ENCODE measurements around the gene MDH2. TPM values are rescaled to one million over a fixed set of nuclear protein-coding genes. Genes with fewer than 3 reads are reported as not detected.
"Not testable (repeated sequence)": the region's sequence is repeated elsewhere in the genome, so short reads cannot be mapped to it uniquely, and the experiment has no call there.

Gene MDH2
- total RNA-seq, 2 donors from 2014 or later: 48.2 to 58.6 TPM

DNA sequence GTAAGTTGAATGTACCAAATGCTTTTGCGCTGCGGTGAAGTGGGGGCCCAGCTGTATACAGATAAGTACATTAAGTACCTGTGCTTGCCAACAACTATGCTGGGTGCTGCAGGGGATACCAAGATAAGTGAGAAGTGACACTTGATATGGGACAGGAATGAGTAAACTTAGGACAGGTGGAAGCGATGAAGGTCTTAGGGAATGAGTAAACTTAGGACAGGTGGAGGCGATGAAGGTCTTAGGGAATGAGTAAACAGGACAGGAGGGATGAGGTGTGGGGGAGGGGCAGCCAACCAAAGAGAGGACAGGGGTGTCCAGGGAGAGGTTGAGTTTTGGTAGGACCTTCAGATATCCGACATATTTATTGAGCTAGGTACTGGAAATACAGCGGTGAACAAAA is 1.4 kb downstream of the MDH2 start:
- H3K36me3 ChIP-seq: no peaks in the 10 kb centered on the region
- DNase-seq (ENCODE audit: low spot score): no peak
- ATAC-seq (ENCODE audit: insufficient number of reproducible peaks, low FRiP score, low read depth): no peak
- peaks cover 16 to 26% of the 10 kb centered on the region in 2 donors for H3K4me1 ChIP-seq (ENCODE audit: control insufficient read depth in 1 of 2, low read depth in 2 of 2)
- peak overlapping the region; percentile 84 for H3K4me3 ChIP-seq
- no peak overlapping the region for H3K27ac ChIP-seq
- no peaks in the 10 kb centered on the region for H3K27me3 ChIP-seq (replicated peaks; ENCODE audit: insufficient read depth)
- H3K9me3 ChIP-seq: no peaks in the 10 kb centered on the region
- TF ChIP-seq, protein P1, sequence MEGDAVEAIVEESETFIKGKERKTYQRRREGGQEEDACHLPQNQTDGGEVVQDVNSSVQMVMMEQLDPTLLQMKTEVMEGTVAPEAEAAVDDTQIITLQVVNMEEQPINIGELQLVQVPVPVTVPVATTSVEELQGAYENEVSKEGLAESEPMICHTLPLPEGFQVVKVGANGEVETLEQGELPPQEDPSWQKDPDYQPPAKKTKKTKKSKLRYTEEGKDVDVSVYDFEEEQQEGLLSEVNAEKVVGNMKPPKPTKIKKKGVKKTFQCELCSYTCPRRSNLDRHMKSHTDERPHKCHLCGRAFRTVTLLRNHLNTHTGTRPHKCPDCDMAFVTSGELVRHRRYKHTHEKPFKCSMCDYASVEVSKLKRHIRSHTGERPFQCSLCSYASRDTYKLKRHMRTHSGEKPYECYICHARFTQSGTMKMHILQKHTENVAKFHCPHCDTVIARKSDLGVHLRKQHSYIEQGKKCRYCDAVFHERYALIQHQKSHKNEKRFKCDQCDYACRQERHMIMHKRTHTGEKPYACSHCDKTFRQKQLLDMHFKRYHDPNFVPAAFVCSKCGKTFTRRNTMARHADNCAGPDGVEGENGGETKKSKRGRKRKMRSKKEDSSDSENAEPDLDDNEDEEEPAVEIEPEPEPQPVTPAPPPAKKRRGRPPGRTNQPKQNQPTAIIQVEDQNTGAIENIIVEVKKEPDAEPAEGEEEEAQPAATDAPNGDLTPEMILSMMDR (IDR thresholded peaks at IDR 0.05): no peak

- no peaks in the 10 kb centered on the region for H3K27me3 ChIP-seq (replicated peaks; ENCODE audit: insufficient read depth)
- TF ChIP-seq, protein P1 (IDR thresholded peaks at IDR 0.05): no peak
- H3K27ac ChIP-seq: no peak overlapping the region
- H3K4me1 ChIP-seq (ENCODE audit: control insufficient read depth in 1 of 2, low read depth in 2 of 2): peaks cover 16 to 26% of the 10 kb centered on the region in 2 donors
- H3K9me3 ChIP-seq: no peaks in the 10 kb centered on the region
- DNase-seq (ENCODE audit: low spot score): no peak
- H3K4me3 ChIP-seq: no peak overlapping the region
- no peaks in the 10 kb centered on the region for H3K36me3 ChIP-seq
- no peak for ATAC-seq (ENCODE audit: insufficient number of reproducible peaks, low FRiP score, low read depth)
Observed at GRCh38 chr7:76050545-76050944, 2.6 kb downstream of the MDH2 start.

DNA sequence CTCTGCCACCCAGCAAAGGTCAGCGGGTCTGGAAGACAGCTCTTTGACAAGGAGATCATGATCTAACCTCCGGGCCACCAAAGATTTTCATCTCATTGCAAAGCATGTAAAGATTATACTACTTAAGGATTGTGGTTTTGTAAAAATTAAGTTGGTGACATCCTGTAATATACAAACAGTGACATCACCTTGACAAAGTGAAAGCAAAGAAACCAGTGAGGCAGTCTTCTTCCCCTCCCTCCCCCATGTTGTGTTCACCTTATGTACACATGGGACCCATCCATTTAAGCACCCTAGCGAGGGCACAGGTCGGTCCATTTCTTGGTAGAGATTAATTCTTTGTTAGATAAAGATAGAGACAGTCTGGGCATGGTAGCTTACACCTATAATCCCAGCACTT is 3.9 kb downstream of the MDH2 start:
- no peak overlapping the region for H3K4me3 ChIP-seq
- H3K9me3 ChIP-seq: no peaks in the 10 kb centered on the region
- H3K4me1 ChIP-seq (ENCODE audit: control insufficient read depth in 1 of 2, low read depth in 2 of 2): peaks cover 11 to 19% of the 10 kb centered on the region in 2 donors
- no peak for DNase-seq (ENCODE audit: low spot score)
- TF ChIP-seq, protein P1 (IDR thresholded peaks at IDR 0.05): no peak
- no peak for ATAC-seq (ENCODE audit: insufficient number of reproducible peaks, low FRiP score, low read depth)
- H3K27ac ChIP-seq: no peak overlapping the region
- no peaks in the 10 kb centered on the region for H3K36me3 ChIP-seq
- H3K27me3 ChIP-seq (replicated peaks; ENCODE audit: insufficient read depth): no peaks in the 10 kb centered on the region

DNA sequence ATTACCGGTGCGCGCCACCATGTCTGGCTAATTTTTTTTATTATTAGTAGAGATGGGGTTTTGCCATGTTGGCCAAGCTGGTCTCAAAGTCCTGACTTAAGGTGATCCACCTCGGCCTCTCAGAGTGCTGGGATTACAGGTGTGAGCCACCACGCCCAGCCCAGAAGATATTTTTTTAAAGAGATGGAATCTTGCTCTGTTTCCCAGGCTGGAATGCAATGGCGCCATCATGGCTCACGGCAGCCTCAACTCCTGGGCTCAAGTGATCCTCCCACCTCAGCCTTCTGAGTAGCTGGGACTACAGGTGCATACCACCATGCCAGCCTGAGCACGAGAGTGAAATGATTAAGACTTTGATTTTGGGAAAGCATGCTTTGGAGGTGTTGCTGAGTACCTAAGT is 4.8 kb downstream of the MDH2 start:
- ATAC-seq (ENCODE audit: insufficient number of reproducible peaks, low FRiP score, low read depth): not testable (repeated sequence)

GRCh38 chr7:76053461-76053860 is 5.6 kb downstream of the MDH2 start:
- DNase-seq (ENCODE audit: low spot score) (no peak), ATAC-seq (ENCODE audit: insufficient number of reproducible peaks, low FRiP score, low read depth) (no peak)
- H3K27ac ChIP-seq: no peak overlapping the region
- H3K9me3 ChIP-seq: no peaks in the 10 kb centered on the region
- TF ChIP-seq, protein P1 (IDR thresholded peaks at IDR 0.05): no peak
- H3K4me3 ChIP-seq: no peak overlapping the region
- H3K27me3 ChIP-seq (replicated peaks; ENCODE audit: insufficient read depth): no peaks in the 10 kb centered on the region
- peaks cover 10% of the 10 kb centered on the region for H3K36me3 ChIP-seq
- H3K4me1 ChIP-seq (ENCODE audit: control insufficient read depth in 1 of 2, low read depth in 2 of 2): peaks cover 7 to 15% of the 10 kb centered on the region in 2 donors

More for the DNA sequence above, 4.8 kb downstream of the MDH2 start:
- H3K27me3 ChIP-seq (replicated peaks; ENCODE audit: insufficient read depth); H3K36me3 ChIP-seq; H3K9me3 ChIP-seq; DNase-seq (ENCODE audit: low spot score); H3K4me3 ChIP-seq; H3K27ac ChIP-seq: not testable (repeated sequence)
- peaks cover 7 to 15% of the 10 kb centered on the region in 2 donors for H3K4me1 ChIP-seq (ENCODE audit: control insufficient read depth in 1 of 2, low read depth in 2 of 2)
